ENCODE results near the gene WWOX.

DNA sequence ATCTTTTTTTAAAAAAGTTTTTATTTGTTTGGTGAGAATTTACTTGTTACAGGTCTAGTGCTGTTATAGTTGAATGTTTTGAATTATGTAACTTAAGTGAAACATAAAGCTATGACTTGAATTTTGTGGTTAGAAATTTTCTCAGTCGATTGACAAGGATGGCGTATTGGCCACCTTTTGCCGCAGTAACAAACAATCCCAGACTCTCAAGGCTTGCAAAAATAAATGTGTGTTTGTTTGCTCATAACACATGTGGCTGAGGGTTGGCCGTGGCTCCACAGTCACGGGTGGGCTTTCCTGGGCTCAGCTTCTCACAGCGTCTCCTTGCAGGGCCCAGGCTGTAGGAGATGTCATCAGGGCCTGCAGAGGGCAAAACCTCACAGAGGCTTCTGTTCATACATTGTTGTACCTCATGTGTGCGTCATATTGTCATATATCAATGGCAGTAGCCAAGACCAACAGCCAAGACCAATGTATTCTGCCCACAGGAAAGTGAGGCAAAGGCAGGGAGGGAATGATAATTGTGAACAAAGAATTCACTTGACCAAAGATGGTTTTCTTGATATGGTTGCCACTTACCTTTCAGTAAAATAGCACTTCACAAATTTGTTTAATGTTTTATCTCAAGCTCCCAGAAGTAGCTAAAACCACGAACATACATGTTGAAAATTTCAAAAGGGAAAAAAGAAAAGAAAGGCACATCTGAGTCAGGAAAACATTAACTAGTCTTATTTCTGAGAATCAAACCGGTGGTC lies 93.5 kb downstream of the WWOX start:
- TF ChIP-seq, protein P1, sequence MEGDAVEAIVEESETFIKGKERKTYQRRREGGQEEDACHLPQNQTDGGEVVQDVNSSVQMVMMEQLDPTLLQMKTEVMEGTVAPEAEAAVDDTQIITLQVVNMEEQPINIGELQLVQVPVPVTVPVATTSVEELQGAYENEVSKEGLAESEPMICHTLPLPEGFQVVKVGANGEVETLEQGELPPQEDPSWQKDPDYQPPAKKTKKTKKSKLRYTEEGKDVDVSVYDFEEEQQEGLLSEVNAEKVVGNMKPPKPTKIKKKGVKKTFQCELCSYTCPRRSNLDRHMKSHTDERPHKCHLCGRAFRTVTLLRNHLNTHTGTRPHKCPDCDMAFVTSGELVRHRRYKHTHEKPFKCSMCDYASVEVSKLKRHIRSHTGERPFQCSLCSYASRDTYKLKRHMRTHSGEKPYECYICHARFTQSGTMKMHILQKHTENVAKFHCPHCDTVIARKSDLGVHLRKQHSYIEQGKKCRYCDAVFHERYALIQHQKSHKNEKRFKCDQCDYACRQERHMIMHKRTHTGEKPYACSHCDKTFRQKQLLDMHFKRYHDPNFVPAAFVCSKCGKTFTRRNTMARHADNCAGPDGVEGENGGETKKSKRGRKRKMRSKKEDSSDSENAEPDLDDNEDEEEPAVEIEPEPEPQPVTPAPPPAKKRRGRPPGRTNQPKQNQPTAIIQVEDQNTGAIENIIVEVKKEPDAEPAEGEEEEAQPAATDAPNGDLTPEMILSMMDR (conservative IDR thresholded peaks at IDR 0.05; ENCODE audit: low read depth, low read length) = no peak
- TF ChIP-seq, protein P2, sequence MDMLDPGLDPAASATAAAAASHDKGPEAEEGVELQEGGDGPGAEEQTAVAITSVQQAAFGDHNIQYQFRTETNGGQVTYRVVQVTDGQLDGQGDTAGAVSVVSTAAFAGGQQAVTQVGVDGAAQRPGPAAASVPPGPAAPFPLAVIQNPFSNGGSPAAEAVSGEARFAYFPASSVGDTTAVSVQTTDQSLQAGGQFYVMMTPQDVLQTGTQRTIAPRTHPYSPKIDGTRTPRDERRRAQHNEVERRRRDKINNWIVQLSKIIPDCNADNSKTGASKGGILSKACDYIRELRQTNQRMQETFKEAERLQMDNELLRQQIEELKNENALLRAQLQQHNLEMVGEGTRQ (IDR thresholded peaks at IDR 0.05; ENCODE audit: low read depth, low read length) = no peak
- TF ChIP-seq MAZ (IDR thresholded peaks at IDR 0.05; ENCODE audit: borderline replicate concordance, low read depth, low read length) = no peak
- no peak for TF ChIP-seq POLR2A (IDR thresholded peaks at IDR 0.05; ENCODE audit: low read depth, low read length)
- TF ChIP-seq RCOR1 (IDR thresholded peaks at IDR 0.05; ENCODE audit: insufficient replicate concordance, low read length) = no peak
- TF ChIP-seq SMC3 (IDR thresholded peaks at IDR 0.05; ENCODE audit: low read depth, low read length) = no peak
- TF ChIP-seq CEBPB (IDR thresholded peaks at IDR 0.05; ENCODE audit: low read depth, low read length) = no peak
- TF ChIP-seq RAD21 (IDR thresholded peaks at IDR 0.05; ENCODE audit: low read length) = no peak
